Glutamatergic neuron (in vitro differentiated cells): ENCODE measurements around the gene TMEM86A. TPM values are rescaled to one million over a fixed set of nuclear protein-coding genes. Genes with fewer than 3 reads are reported as not detected.
"Not testable (repeated sequence)": the region's sequence is repeated elsewhere in the genome, so short reads cannot be mapped to it uniquely, and the experiment has no call there.

Experiments used
- DNase-seq: peaks from one replicate; pipeline ENCODE4 v3.0.0; 2022
- H3K27ac Mint-ChIP-seq: one replicate; pipeline ENCODE4 v1.8.0; 2020; ENCODE audit warnings: mild to moderate bottlenecking, mixed read lengths, inconsistent platforms; ENCODE audit not compliant: unreplicated experiment
- H3K27me3 Mint-ChIP-seq: one replicate; pipeline ENCODE4 v1.8.0; 2020; ENCODE audit warnings: mild to moderate bottlenecking, moderate library complexity, mixed read lengths, inconsistent platforms; ENCODE audit not compliant: unreplicated experiment
- H3K36me3 Mint-ChIP-seq: one replicate; pipeline ENCODE4 v1.8.0; 2020; ENCODE audit warnings: mild to moderate bottlenecking, mixed read lengths, inconsistent platforms; ENCODE audit not compliant: unreplicated experiment
- H3K4me1 Mint-ChIP-seq: one replicate; pipeline ENCODE4 v1.8.0; 2020; ENCODE audit warnings: mild to moderate bottlenecking, low read depth, mixed read lengths, inconsistent platforms; ENCODE audit not compliant: unreplicated experiment
- H3K4me3 Mint-ChIP-seq: one replicate; pipeline ENCODE4 v1.8.0; 2020; ENCODE audit warnings: mild to moderate bottlenecking, mixed read lengths, inconsistent platforms; ENCODE audit not compliant: unreplicated experiment
- H3K9me3 Mint-ChIP-seq: one replicate; pipeline ENCODE4 v1.8.0; 2020; ENCODE audit warnings: mild to moderate bottlenecking, moderate library complexity, mixed read lengths, inconsistent platforms; ENCODE audit not compliant: unreplicated experiment
- CTCF ChIP-seq: fragments of 200-600 bp; sonication (generic); IDR thresholded peaks from one replicate; pipeline ENCODE4 v1.5.0; 2021; ENCODE audit not compliant: partially characterized antibody, unreplicated experiment
- total RNA-seq: library from RNA; stranded (reverse); fragmentation: NEBNext Ultra II Directional; extraction: Animal tissue kit (Norgen Biotek cat#: 25700); gene quantifications from one replicate; pipeline ENCODE4 v1.2.1, GENCODE V29; 2021; ENCODE audit not compliant: unreplicated experiment

The TMEM86A gene
- total RNA-seq, 1 donor from 2014 or later, result 5.4 TPM

- H3K4me1 Mint-ChIP-seq, result peaks cover 6% of the 10 kb centered on the region
- no peak overlapping the region for H3K4me3 Mint-ChIP-seq
- TF ChIP-seq CTCF, result no peak
- no peak overlapping the region for H3K27ac Mint-ChIP-seq
- H3K36me3 Mint-ChIP-seq, result no peaks in the 10 kb centered on the region
- DNase-seq, result no peak
- peaks cover 2% of the 10 kb centered on the region for H3K27me3 Mint-ChIP-seq
- H3K9me3 Mint-ChIP-seq, result no peaks in the 10 kb centered on the region
Observed at GRCh38 chr11:18668131-18668530, 30.4 kb upstream of the TMEM86A start.

GRCh38 chr11:18669219-18669596 lies 29.4 kb upstream of the TMEM86A start:
- Mint-ChIP-seq H3K27me3 (peaks cover 2% of the 10 kb centered on the region), H3K27ac (no peak overlapping the region), H3K36me3 (no peaks in the 10 kb centered on the region), H3K4me1 (peaks cover 6% of the 10 kb centered on the region), H3K9me3 (no peaks in the 10 kb centered on the region), H3K4me3 (no peak overlapping the region)
- no peak for DNase-seq
- no peak for TF ChIP-seq CTCF

- Mint-ChIP-seq H3K36me3 (no peaks in the 10 kb centered on the region), H3K9me3 (no peaks in the 10 kb centered on the region), H3K4me3 (no peak overlapping the region), H3K27me3 (peaks cover 2% of the 10 kb centered on the region), H3K27ac (no peak overlapping the region), H3K4me1 (peaks cover 6% of the 10 kb centered on the region)
- no peak for TF ChIP-seq CTCF
- DNase-seq, result no peak
Observed at GRCh38 chr11:18669711-18670110, 28.9 kb upstream of the TMEM86A start.

GRCh38 chr11:18671246-18671645 lies 27.3 kb upstream of the TMEM86A start:
- Mint-ChIP-seq H3K36me3 (no peaks in the 10 kb centered on the region), H3K27me3 (peaks cover 2% of the 10 kb centered on the region), H3K27ac (no peak overlapping the region), H3K4me1 (peaks cover 6% of the 10 kb centered on the region), H3K9me3 (no peaks in the 10 kb centered on the region), H3K4me3 (no peak overlapping the region)
- DNase-seq, result no peak
- TF ChIP-seq CTCF, result no peak

- not testable (repeated sequence) for H3K9me3 Mint-ChIP-seq, H3K4me1 Mint-ChIP-seq, H3K36me3 Mint-ChIP-seq
Observed at GRCh38 chr11:18672209-18672608, 26.4 kb upstream of the TMEM86A start.

GRCh38 chr11:18676803-18677202 lies 21.8 kb upstream of the TMEM86A start:
- H3K27me3 Mint-ChIP-seq, result no peaks in the 10 kb centered on the region
- no peak for TF ChIP-seq CTCF
- H3K9me3 Mint-ChIP-seq, result no peaks in the 10 kb centered on the region
- H3K27ac Mint-ChIP-seq, result no peak overlapping the region
- H3K4me1 Mint-ChIP-seq, result no peaks in the 10 kb centered on the region
- H3K4me3 Mint-ChIP-seq, result no peak overlapping the region
- no peaks in the 10 kb centered on the region for H3K36me3 Mint-ChIP-seq
- DNase-seq, result no peak

More at GRCh38 chr11:18672209-18672608, 26.4 kb upstream of the TMEM86A start:
- not testable (repeated sequence) for DNase-seq, H3K27me3 Mint-ChIP-seq, H3K27ac Mint-ChIP-seq, H3K4me3 Mint-ChIP-seq
